ENCODE data around the gene PPM1H.

GRCh38 chr12:62914443-62915203, 20.3 kb downstream of the PPM1H start:
- TF ChIP-seq CTCF (IDR thresholded peaks at IDR 0.05): no peak
- no peak for TF ChIP-seq REST (IDR thresholded peaks at IDR 0.05; ENCODE audit: low read depth, low read length)
- no peak for TF ChIP-seq MEF2A (IDR thresholded peaks at IDR 0.05; ENCODE audit: borderline replicate concordance, low read depth)
- TF ChIP-seq YY1 (IDR thresholded peaks at IDR 0.05; ENCODE audit: low read depth): no peak
- TF ChIP-seq POLR2AphosphoS5 (IDR thresholded peaks at IDR 0.05; ENCODE audit: low read depth, low read length): no peak
- TF ChIP-seq, protein P1, sequence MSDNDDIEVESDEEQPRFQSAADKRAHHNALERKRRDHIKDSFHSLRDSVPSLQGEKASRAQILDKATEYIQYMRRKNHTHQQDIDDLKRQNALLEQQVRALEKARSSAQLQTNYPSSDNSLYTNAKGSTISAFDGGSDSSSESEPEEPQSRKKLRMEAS (IDR thresholded peaks at IDR 0.05; ENCODE audit: low read depth): no peak
- TF ChIP-seq SMC3 (IDR thresholded peaks at IDR 0.05; ENCODE audit: low read depth, low read length): no peak
- no peak for TF ChIP-seq NRF1 (IDR thresholded peaks at IDR 0.05; ENCODE audit: low read depth, low read length)
- TF ChIP-seq USF2 (IDR thresholded peaks at IDR 0.05; ENCODE audit: borderline replicate concordance, low read depth, low read length): no peak
